WERI-Rb-1 (cell line): ENCODE measurements around the gene CNPY4.

Experiments
- DNase-seq: peaks from one replicate; pipeline ENCODE4 v3.0.0-alpha.2; 2020
- H3K27ac ChIP-seq: fragments of 250-450 bp; sonication (Bioruptor Pico); 2 replicates; pipeline ENCODE4 v1.5.1; 2020; ENCODE audit warnings: mild to moderate bottlenecking, moderate library complexity
- H3K27me3 ChIP-seq: fragments of 250-450 bp; sonication (Bioruptor Pico); 2 replicates; pipeline ENCODE4 v1.5.1; 2021; ENCODE audit warnings: mild to moderate bottlenecking, low read depth, moderate library complexity; ENCODE audit not compliant: insufficient read depth, severe bottlenecking
- H3K36me3 ChIP-seq: fragments of 250-450 bp; sonication (Bioruptor Pico); 2 replicates; pipeline ENCODE4 v1.5.1; 2020; ENCODE audit warnings: mild to moderate bottlenecking, moderate library complexity
- H3K4me3 ChIP-seq: 2 replicates; pipeline ENCODE4 v1.5.1; 2011; ENCODE audit warnings: low read depth, mild to moderate bottlenecking, control low read depth, low read length
- H3K9me3 ChIP-seq: fragments of 250-450 bp; sonication (Bioruptor Pico); 2 replicates; pipeline ENCODE4 v1.5.1; 2021; ENCODE audit warnings: mild to moderate bottlenecking, moderate library complexity; ENCODE audit not compliant: severe bottlenecking
- TF ChIP-seq, protein P1 (sequence below): IDR thresholded peaks from 2 replicates; pipeline ENCODE4 v1.5.1; 2011; ENCODE audit warnings: low read depth, mild to moderate bottlenecking, control low read depth, inconsistent platforms, low read length

The CNPY4 gene

DNA sequence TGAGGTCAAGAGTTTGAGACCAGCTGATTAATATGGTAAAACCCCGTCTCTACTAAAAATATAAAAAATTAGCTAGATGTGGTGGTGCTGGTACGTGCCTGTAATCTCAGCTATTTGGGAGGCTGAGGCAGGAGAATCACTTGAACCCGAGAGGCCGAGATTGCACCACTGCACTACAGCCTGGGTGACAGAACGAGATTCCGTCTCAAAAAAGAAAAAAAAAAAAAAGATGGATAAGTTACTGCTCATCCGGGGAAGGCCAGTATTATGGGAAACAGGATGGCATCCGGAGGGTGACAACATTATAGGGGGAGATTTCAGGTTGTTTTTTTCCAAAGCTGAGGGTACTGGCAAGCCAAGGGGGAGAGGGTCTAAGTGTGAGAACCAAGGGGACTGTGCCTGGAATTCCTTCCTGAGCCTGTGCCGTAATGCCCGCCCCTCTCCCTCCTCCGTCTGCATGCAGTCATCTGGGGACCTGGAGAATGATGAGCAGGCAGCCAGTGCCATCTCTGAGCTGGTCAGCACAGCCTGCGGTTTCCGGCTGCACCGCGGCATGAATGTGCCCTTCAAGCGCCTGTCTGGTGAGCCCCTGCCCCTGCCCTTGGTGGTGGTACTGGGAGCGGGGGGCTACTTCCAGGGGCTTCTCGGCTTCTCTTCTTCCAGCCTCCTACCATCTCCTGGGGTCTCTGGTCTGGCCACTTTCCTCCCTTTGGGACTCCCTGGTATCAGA lies 33.7 kb downstream of the CNPY4 start:
- Histone ChIP-seq H3K27me3 (no peaks in the 10 kb centered on the region), H3K9me3 (no peaks in the 10 kb centered on the region), H3K36me3 (peaks cover 48% of the 10 kb centered on the region), H3K27ac (no peak overlapping the region), H3K4me3 (no peak overlapping the region)
- TF ChIP-seq, protein P1, sequence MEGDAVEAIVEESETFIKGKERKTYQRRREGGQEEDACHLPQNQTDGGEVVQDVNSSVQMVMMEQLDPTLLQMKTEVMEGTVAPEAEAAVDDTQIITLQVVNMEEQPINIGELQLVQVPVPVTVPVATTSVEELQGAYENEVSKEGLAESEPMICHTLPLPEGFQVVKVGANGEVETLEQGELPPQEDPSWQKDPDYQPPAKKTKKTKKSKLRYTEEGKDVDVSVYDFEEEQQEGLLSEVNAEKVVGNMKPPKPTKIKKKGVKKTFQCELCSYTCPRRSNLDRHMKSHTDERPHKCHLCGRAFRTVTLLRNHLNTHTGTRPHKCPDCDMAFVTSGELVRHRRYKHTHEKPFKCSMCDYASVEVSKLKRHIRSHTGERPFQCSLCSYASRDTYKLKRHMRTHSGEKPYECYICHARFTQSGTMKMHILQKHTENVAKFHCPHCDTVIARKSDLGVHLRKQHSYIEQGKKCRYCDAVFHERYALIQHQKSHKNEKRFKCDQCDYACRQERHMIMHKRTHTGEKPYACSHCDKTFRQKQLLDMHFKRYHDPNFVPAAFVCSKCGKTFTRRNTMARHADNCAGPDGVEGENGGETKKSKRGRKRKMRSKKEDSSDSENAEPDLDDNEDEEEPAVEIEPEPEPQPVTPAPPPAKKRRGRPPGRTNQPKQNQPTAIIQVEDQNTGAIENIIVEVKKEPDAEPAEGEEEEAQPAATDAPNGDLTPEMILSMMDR = no peak
- no peak for DNase-seq

DNA sequence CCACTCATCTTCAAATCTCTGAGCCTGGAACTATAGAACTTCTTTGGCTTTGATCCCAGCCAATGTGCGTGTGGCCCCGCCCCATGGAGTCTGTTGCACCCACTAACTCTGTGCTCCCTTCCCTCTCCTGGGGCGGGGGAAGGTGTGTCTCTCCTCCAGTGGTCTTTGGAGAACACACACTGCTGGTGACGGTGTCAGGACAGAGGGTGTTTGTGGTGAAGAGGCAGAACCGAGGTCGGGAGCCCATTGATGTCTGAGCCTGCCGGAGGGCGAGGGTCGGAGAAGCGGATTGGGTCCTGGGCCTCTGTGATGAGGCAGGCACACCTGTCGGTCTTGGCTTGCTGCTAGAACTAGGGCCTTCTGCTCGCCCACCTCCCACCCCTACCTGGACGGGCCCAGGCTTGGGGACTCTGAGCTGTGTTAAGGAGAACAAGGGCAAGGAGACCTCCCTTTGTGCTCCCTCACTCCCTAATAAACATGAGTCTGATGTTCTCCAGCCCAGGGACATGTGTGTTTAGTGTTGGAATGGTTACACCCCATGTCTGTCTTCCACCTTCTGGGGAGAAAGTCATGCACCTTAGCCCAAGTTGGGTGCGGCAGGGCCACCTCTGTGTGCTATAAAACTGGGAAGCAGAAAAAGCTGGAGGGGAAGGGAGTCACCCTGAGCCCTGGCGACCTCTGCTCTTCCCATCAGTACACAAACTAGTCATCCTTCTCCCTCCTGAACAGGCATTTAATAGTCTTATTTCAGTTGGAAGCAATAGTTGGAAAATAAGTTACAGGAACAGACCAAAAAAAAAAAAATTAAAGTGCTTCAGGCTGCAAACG lies 34.5 kb downstream of the CNPY4 start:
- Histone ChIP-seq H3K4me3 (no peak overlapping the region), H3K9me3 (no peaks in the 10 kb centered on the region), H3K27me3 (no peaks in the 10 kb centered on the region), H3K36me3 (peaks cover 48% of the 10 kb centered on the region), H3K27ac (no peak overlapping the region)
- TF ChIP-seq, protein P1 = no peak
- DNase-seq = no peak

DNA sequence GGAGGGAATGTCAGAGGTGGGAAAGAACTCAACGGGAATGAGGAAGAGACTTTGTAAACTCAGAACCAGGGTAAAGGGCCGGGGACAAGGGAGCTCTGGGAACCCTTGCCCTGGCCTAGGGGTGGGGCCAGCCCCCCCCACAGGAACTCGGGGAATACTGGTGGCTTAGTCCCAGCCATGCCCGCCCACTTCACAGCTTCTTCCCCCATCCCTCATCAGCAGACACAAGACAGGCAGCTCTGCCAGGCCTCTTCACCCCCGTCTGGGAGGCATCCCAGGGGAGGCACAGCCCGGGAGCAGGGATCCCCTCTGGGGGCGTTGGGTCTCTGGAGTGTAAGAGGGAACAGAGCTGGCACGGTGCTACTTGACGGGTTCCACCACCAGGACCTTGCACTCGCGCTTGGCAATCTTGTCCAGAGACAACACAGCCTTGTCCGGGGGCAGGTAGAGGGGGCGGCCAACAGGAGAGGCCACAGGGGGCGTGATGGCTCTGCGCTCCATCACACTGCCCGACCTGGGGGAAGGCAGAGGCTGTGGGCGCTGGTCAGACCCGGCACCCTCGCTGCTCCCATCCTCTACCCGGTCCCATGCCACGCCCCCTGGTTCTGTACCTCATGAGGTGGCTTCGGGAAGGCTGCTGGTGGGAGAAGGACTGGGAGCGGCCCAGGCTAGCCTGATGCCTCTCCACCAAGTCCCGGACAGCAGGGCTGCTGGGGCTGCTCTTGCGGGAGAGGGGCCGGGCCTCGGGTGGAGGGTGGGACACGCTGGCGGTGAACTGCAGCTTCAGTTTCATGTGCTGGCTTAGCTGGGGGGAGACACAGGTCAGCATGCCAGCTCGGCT lies 35.4 kb downstream of the CNPY4 start:
- no peak overlapping the region for H3K4me3 ChIP-seq
- DNase-seq = no peak
- H3K9me3 ChIP-seq = no peaks in the 10 kb centered on the region
- H3K27ac ChIP-seq = no peak overlapping the region
- no peaks in the 10 kb centered on the region for H3K27me3 ChIP-seq
- H3K36me3 ChIP-seq = peaks cover 48% of the 10 kb centered on the region
- TF ChIP-seq, protein P1 = no peak

- no peaks in the 10 kb centered on the region for H3K27me3 ChIP-seq
- H3K36me3 ChIP-seq = peaks cover 43% of the 10 kb centered on the region
- no peak overlapping the region for H3K4me3 ChIP-seq
- no peak overlapping the region for H3K27ac ChIP-seq
- TF ChIP-seq, protein P1 = no peak
- H3K9me3 ChIP-seq = no peaks in the 10 kb centered on the region
- no peak for DNase-seq
These were observed 36.3 kb downstream of the CNPY4 start for GRCh38 chr7:100155553-100156317.

GRCh38 chr7:100156331-100157068 lies 37.1 kb downstream of the CNPY4 start:
- Histone ChIP-seq H3K27ac (no peak overlapping the region), H3K36me3 (peaks cover 43% of the 10 kb centered on the region), H3K9me3 (no peaks in the 10 kb centered on the region), H3K27me3 (no peaks in the 10 kb centered on the region), H3K4me3 (no peak overlapping the region)
- TF ChIP-seq, protein P1 = no peak
- no peak for DNase-seq
